Omental fat pad (tissue), 4 donors: ENCODE results near the gene INPP4A. TPM values are rescaled to one million over a fixed set of nuclear protein-coding genes. Genes with fewer than 3 reads are reported as not detected.

Experiments
- ATAC-seq: fragments of 150-250 bp; one replicate; pipeline ENCODE4 v1.9.1; 2016; ENCODE audit warnings: mild to moderate bottlenecking, moderate library complexity; ENCODE audit not compliant: low FRiP score
- DNase-seq: peaks from one replicate; pipeline ENCODE4 v3.0.0-alpha.2; 2019; ENCODE audit warnings: low spot score
- CTCF ChIP-seq, 3 donors: fragments of 450-650 bp; IDR thresholded peaks; one replicate each; pipeline ENCODE4 v1.5.1; 2016 to 2017; ENCODE audit warnings: antibody characterized with exemption in 3 of 3, mild to moderate bottlenecking in 3 of 3, moderate library complexity in 2 of 3
- total RNA-seq, 4 donors: library from RNA; depleted of rRNA; stranded (reverse); fragments of >200 nt; gene quantifications; one replicate each; pipeline ENCODE4 v1.1.0, GENCODE V29; 2016

Gene INPP4A
- total RNA-seq, 4 donors from 2014 or later = 19.6 to 32.2 (median 28.0) TPM

- DNase-seq (no peak), ATAC-seq (no peak)
- no peak for TF ChIP-seq CTCF (IDR thresholded peaks at IDR 0.05)
Measured at GRCh38 chr2:98477036-98477435, 32.4 kb downstream of the INPP4A start.

GRCh38 chr2:98477506-98477905 is 32.8 kb downstream of the INPP4A start:
- DNase-seq = no peak
- TF ChIP-seq CTCF (IDR thresholded peaks at IDR 0.05) = no peak
- ATAC-seq = no peak

- ATAC-seq = no peak
- no peak for DNase-seq
Measured at GRCh38 chr2:98478088-98478551, 33.5 kb downstream of the INPP4A start.

GRCh38 chr2:98478907-98479306 is 34.2 kb downstream of the INPP4A start:
- DNase-seq (no peak), ATAC-seq (no peak)
- no peak for TF ChIP-seq CTCF (IDR thresholded peaks at IDR 0.05)

More at GRCh38 chr2:98478088-98478551, 33.5 kb downstream of the INPP4A start:
- TF ChIP-seq CTCF (IDR thresholded peaks at IDR 0.05) = no peak

- DNase-seq (no peak), ATAC-seq (no peak)
- TF ChIP-seq CTCF (IDR thresholded peaks at IDR 0.05) = no peak
Measured at GRCh38 chr2:98479371-98479770, 34.7 kb downstream of the INPP4A start.

- no peak for TF ChIP-seq CTCF (IDR thresholded peaks at IDR 0.05)
- DNase-seq = peak; percentile 39
- ATAC-seq = peak; percentile 68
Measured at GRCh38 chr2:98479959-98480524, 35.4 kb downstream of the INPP4A start.

- ATAC-seq = no peak
- DNase-seq = no peak
- no peak for TF ChIP-seq CTCF (IDR thresholded peaks at IDR 0.05)
Measured at GRCh38 chr2:98480598-98480997, 35.9 kb downstream of the INPP4A start.
